Fibroblast of lung (primary cell): ENCODE results near the gene PSAP.

Experiments
- CTCF ChIP-seq, 2 donors: IDR thresholded peaks in 1 of 2; conservative IDR thresholded peaks in 1 of 2; 1 replicate in 1 of 2; 2 replicates in 1 of 2; pipeline ENCODE4 v1.5.1; 2011 to 2012; ENCODE audit warnings: low read length in 2 of 2, control low read depth in 1 of 2, inconsistent platforms in 1 of 2, low read depth in 1 of 2, mild to moderate bottlenecking in 1 of 2
- EZH2 ChIP-seq: IDR thresholded peaks from 2 replicates; pipeline ENCODE4 v1.5.1; 2012; ENCODE audit warnings: low read length, control low read depth, mild to moderate bottlenecking; ENCODE audit errors: missing control alignments

- no peak for TF ChIP-seq CTCF (conservative IDR thresholded peaks at IDR 0.05 in 1 of 2, IDR thresholded peaks at IDR 0.05 in 1 of 2; ENCODE audit: low read depth in 1 of 2, low read length in 2 of 2)
- TF ChIP-seq EZH2, result no peak
These were observed 60.2 kb downstream of the PSAP start for GRCh38 chr10:71790749-71791440.
